ENCODE data around the gene DNMT3B.
"Not testable (repeated sequence)": the region's sequence is repeated elsewhere in the genome, so short reads cannot be mapped to it uniquely, and the experiment has no call there.

The DNMT3B gene

DNA sequence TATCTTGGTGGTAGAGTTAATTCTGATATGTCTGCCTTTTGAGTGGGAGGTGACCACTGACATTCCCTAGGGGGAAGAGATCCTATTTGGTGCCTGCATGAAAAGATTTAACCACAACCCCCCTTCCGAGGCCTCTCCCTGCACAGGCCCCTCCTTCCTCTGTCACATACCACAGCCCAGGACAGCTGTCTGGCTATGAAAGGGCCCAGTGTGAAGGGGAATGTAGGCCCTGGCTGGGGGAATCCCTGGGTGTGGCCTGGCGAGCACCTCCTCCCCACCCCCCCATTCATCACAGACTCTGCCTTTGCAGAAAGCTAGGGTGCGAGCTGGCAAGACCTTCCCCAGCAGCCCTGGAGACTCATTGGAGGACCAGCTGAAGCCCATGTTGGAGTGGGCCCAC, 30.1 kb downstream of the DNMT3B start:
- peak; percentile 25 for DNase-seq

DNA sequence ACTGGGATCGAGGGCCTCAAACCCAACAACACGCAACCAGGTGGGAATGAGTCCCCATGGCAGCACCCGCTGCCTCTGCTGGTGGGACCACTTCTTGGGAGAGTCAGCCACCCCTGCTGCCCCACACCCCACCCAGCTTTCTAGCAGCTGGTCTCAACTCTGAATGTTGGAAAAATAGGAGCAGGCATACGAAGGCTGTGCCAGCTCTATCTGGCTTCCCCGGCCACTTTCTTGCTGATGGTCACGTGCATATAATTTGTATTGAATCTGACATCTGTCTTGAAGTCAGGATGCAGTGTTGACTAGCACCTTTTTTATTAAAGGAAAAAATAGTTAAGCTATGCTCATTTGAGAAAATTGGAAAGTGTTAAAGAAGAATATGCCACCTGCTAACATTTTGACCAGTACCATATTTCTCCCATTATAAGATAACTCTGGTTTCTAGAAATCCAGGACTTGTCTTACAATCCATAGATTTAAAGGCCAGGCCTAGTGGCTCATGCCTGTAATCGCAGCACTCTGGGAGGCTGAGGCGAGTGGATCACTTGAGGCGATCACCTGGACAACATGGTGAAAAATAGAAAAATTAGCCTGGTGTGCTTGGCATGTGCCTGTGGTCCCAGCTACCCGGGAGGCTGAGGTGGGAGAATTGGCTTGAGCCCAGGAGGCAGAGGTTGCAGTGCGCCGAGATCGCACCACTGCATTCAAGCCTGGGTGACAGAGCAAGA, 30.7 kb downstream of the DNMT3B start:
- DNase-seq: no peak

- no peak for DNase-seq
These were observed 34.3 kb downstream of the DNMT3B start for GRCh38 chr20:32796383-32796948.

DNA sequence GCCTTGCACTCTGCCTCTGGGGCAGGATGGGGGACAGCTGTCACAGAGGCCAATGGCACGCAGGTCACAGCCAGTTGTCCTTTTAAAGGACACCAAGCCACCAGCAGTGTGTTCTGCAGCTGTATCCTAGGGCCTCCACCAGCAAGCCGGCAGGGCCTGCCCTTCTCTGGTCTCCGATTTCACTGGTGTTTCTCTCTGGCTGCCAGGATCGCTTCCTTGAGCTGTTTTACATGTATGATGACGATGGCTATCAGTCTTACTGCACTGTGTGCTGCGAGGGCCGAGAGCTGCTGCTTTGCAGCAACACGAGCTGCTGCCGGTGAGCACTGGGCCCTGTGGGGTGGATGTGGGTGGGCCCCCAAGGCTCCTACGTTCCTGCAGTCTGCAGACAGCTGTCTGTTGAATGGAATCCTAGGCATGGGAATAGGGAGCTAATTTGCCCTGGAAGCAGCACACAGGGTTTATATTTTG, 34.8 kb downstream of the DNMT3B start:
- DNase-seq: no peak

- DNase-seq: not testable (repeated sequence)
These were observed 35.4 kb downstream of the DNMT3B start for GRCh38 chr20:32797571-32797970.

GRCh38 chr20:32798046-32798981, 36.1 kb downstream of the DNMT3B start:
- DNase-seq: no peak

- no peak for DNase-seq
These were observed 40.9 kb downstream of the DNMT3B start for GRCh38 chr20:32803092-32803491.

DNA sequence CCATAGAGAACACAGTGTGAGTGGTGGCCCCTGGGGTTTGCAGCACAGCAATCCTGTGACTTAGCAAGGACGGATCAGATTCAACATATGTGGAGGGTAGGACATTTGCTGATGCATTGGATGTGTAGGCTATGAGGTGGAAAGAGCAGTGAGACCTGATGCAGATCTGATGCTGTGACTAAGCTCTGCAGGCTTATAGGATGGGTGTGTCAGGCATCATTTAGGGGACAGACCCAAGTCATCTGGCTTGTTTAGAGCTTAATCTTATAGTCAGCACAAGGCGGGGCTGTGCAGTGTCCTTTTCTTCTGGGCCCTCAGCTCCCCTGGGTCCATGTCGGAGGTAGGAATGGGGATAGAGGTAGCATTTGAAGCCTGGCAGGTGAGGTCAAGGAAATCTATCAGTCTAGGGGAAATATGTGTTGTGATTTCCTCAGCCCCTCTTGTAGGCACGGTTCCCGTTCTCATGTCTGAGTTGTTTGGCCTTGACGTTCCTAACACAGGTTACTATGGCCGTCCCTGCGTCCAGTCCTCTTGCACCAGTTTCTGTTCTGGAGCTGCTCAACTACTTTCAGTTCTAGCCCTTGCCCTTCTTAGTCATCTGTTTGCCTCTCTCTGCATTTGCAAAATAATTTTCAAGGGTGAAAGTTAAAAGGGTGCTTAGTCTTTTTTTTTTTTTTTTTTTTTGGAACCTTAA, 42.0 kb downstream of the DNMT3B start:
- DNase-seq: no peak

DNA sequence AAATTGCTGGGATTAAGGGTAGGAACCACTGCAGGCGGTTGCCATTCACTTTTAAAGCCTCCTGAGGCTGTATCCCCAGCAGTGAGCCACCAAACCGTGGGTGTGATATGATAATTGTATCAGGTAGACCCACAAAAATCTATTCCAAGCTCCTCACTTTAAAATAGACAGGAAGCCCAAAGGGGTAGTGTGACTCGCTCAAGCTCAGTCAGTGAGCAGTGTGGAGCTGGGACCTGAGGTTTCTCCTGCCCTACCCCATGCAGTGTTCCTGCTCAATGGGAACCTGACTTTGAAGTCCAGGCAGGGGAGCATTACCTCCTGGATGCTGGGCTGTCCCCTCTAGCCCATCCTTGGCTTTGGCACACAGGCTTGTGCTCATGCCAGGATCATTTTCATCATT, 42.6 kb downstream of the DNMT3B start:
- DNase-seq: no peak

GRCh38 chr20:32805721-32806120, 43.5 kb downstream of the DNMT3B start:
- no peak for DNase-seq

DNA sequence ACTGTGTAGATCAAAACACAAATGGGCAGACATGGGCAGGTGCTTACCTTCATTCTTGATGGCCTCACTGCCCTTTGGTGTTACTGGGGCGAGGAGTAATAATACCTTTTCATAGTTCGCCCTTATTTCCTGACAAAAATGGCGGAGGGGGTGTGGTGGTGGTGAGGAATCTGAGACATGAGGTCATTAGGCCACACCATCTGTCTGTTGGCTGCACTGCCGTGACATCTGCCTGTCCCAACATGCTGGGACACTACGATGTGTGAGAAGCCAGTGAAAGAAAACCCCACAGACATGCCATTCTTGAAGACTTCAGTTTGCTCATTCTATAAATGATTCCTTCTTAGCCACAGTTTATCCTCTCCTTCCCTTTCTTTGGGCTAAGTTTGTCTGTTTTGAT, 44.2 kb downstream of the DNMT3B start:
- DNase-seq: no peak

DNA sequence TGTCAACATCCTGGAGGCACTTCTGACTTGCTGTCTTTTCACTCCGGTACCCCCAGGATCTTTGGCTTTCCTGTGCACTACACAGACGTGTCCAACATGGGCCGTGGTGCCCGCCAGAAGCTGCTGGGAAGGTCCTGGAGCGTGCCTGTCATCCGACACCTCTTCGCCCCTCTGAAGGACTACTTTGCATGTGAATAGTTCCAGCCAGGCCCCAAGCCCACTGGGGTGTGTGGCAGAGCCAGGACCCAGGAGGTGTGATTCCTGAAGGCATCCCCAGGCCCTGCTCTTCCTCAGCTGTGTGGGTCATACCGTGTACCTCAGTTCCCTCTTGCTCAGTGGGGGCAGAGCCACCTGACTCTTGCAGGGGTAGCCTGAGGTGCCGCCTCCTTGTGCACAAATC, 45.5 kb downstream of the DNMT3B start:
- DNase-seq: no peak

- DNase-seq: no peak
These were observed 46.3 kb downstream of the DNMT3B start for GRCh38 chr20:32808438-32808837.

- DNase-seq: no peak
These were observed 47.7 kb downstream of the DNMT3B start for GRCh38 chr20:32809907-32810306.

- DNase-seq: no peak
These were observed 48.8 kb downstream of the DNMT3B start for GRCh38 chr20:32810941-32811340.

GRCh38 chr20:32811886-32812285, 49.7 kb downstream of the DNMT3B start:
- DNase-seq: no peak

- no peak for DNase-seq
These were observed 58.0 kb downstream of the DNMT3B start for GRCh38 chr20:32819992-32820697.

DNA sequence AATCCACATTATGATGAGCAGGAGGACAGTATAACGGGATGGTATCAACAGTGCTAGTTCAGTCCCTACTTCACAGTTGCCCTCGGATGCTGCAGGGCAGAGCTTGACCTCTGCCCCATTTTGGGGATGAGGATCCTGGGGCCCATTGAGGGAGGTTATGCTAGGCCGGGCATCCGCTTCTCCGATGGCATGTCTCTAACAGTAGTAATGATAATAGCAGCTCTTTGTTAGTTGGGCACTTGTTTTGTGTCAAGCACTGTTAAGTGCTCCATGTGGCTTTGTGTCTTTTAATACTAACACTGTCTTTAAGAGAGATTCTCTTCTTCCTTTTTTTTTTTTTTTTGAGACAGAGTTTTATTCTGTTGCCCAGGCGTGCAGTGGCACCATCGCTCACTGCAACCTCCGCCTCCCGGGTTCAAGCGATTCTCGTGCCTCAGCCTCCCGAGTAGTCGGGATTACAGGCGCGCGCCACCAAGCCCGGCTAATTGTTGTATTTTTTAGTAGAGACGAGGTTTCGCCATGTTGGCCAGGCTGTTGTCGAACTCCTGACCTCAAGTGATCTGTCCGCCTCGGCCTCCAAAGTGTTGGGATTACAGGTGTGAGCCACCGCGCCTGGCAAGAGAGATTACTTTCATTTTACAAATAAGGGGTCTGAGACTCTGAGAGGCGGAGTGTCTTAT, 58.7 kb downstream of the DNMT3B start:
- DNase-seq: peak; percentile 15

GRCh38 chr20:32822225-32822624, 60.0 kb downstream of the DNMT3B start:
- no peak for DNase-seq

GRCh38 chr20:32823078-32823477, 60.9 kb downstream of the DNMT3B start:
- DNase-seq: peak; percentile 86

DNA sequence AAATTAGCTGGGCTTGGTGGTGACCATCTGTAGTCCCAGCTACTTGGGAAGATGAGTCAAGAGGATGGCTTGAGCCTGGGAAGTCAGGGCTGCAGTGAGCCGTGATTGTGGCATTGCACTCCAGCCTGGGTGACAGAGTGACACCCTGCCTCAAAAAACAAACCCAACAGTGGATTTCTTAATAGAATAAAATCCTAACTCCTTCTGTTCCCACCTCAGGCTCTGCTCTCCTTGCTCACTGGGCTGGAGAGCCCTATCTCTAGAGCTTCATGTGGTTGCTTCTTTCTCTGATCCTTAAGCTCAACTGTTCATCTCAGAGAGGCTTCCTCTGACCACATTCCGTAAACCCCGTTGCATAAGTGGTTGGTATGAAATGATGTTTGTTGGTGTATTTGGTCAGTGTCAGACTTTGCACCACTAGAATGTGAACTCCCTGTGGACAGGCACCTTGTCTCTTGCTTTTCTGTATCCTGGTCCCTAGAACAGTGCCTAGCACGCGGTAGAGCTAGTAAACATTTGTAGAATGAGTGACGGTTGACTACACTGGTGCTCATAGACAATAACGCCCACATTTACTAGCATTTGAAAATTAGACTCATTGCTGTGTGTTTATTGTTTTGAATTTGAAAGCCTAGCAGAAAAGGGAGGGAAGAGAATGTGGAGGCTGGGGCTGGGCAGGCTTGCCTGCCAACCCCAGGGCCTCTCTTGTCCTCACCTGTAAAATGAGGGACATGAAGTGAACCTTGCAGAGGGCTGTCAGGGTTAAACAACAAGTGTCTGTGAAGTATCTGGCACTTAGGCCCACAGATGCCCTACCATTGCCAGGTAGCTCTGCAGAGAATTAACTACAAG, 61.8 kb downstream of the DNMT3B start:
- peak; percentile 41 for DNase-seq
